ENCODE results near the gene NAA60. TPM values are rescaled to one million over a fixed set of nuclear protein-coding genes. Genes with fewer than 3 reads are reported as not detected.

NAA60 gene
- total RNA-seq, 2 experiments from 2014 or later: 50.2 to 50.6 TPM

- Mint-ChIP-seq H3K4me3 (no peak overlapping the region), H3K4me1 (peaks cover 38% of the 10 kb centered on the region), H3K27me3 (no peaks in the 10 kb centered on the region), H3K27ac (peak overlapping the region; percentile 9), H3K9me3 (ENCODE audit: low read depth) (no peaks in the 10 kb centered on the region), H3K36me3 (peaks cover 19% of the 10 kb centered on the region)
- ATAC-seq: no peak
- no peak for DNase-seq
- CTCF ChIA-PET: no interaction called here
These were observed 11.2 kb downstream of the NAA60 start for GRCh38 chr16:3454631-3455147.

DNA sequence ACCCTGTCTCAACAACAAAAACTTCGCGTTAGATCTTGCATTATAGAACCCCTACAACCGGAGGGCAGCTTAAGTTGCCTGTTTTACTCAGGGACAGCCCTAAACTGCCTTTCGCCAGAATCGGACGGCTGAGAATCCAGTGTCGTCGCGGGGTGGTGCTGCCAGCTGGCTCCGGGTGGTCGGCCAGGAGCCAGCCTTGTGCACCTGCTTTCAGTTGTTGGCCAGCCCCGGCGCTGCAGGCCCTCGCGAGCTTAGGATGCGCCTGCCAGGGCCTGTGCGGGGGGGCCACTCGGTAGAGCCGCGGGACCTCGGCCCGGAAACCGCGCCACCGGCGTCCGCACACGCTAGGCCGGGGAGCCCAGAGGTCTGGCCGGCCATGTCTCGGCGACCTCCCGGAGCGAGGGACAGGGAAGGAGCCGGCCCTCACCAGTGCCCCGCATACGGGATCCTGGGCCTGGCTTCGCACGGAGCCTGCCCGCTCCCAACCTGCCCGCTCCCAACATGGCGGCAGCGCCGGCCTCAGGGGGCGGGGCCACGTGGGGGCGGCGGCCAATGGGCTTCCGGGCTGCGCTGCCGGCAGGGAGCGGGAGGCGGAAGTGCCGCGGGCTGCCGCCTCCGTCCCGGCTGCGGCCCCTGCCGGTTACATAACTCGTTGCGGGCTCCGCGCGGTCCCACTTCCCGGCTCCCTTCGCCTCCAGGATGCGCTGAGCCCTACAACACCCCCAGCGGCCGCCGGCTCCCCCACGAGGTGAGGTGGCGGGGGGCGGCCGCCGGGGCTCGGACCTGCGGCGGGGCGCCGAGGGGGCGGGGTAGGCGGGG, 14.2 kb downstream of the NAA60 start:
- Mint-ChIP-seq H3K36me3 (peaks cover 4% of the 10 kb centered on the region), H3K4me1 (peaks cover 49% of the 10 kb centered on the region), H3K9me3 (ENCODE audit: low read depth) (no peaks in the 10 kb centered on the region), H3K4me3 (peak overlapping the region; percentile 79), H3K27me3 (no peaks in the 10 kb centered on the region), H3K27ac (peak overlapping the region; percentile 91)
- CTCF ChIA-PET: interaction anchor here (0.9 to 2.2 kb wide), 3 partner anchors 14 to 328 kb away, joined by 3 to 9 read pairs (median 6); partner anchors contain the start of genes NAA60, ZNF174, ZNF597 and ZSCAN32
- DNase-seq: peak; percentile 91
- ATAC-seq: peak; percentile 91

DNA sequence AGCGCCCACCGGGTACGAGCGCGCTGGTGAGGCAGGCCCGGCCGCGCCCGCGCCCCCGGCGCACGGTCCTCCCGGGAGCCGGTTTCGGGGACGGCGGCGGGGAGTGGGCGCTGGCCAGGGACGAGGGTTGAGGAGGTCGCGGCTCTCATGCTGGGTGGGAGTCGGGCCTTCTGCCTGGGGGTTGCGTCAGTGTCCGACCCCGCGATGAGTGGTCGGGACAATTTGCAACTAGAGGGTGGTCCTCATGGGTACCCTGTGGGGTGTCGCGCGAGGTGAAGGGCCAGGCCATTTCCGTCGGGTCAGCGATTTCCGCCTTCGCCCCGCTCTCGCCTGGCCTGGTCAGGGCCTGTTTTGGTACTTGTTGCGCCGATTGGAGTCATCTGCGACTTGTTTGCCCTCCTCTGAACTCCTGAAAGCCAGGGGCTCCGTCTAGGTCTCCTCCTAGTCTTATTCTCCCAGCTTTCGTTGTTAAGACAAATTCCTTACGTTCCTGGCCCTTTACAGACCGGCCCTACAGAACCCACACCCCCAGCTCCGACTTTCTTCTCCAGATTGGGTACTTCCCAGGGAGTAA, 14.9 kb downstream of the NAA60 start:
- CTCF ChIA-PET: interaction anchor here (1.0 kb wide), 1 partner anchor 42 kb away, joined by 3 read pairs; the partner anchor contains the start of gene CLUAP1
- peak overlapping the region; percentile 91 for H3K27ac Mint-ChIP-seq

DNA sequence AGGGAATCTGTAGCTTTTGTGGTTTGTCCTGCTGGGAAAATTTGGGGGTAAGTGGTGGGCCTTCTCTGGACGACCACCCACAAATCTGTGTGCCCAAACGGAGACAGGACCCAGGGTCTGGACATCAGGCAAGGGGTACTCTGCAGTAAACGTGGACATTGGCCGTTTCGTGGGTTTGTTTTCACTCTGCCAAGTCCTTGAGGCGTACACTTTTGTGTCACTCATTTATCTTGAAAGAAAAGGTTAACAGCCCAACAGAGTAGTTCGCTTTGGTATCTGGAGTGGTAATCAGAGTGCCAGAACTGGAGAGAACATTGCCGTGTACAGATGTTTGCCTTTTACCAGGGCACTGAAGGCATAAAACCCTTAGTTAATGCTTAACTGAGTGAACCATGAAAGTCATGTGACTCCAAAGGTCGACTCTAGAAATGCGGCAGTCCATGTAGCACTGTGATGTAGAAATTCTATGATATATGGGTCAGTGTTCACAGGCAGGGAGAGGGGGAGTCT, 15.4 kb downstream of the NAA60 start:
- peak overlapping the region; percentile 91 for H3K27ac Mint-ChIP-seq
- H3K4me3 Mint-ChIP-seq: peak overlapping the region; percentile 91
- CTCF ChIA-PET: interaction anchor here (1.0 kb wide), 1 partner anchor 42 kb away, joined by 3 read pairs; the partner anchor contains the start of gene CLUAP1
- no peaks in the 10 kb centered on the region for H3K9me3 Mint-ChIP-seq (ENCODE audit: low read depth)
- peak; percentile 7 for ATAC-seq
- peaks cover 6% of the 10 kb centered on the region for H3K36me3 Mint-ChIP-seq
- peaks cover 53% of the 10 kb centered on the region for H3K4me1 Mint-ChIP-seq
- no peaks in the 10 kb centered on the region for H3K27me3 Mint-ChIP-seq
- no peak for DNase-seq

More for the DNA sequence above, 14.9 kb downstream of the NAA60 start:
- no peaks in the 10 kb centered on the region for H3K27me3 Mint-ChIP-seq
- H3K4me1 Mint-ChIP-seq: peaks cover 51% of the 10 kb centered on the region
- H3K36me3 Mint-ChIP-seq: peaks cover 4% of the 10 kb centered on the region
- H3K9me3 Mint-ChIP-seq (ENCODE audit: low read depth): no peaks in the 10 kb centered on the region
- no peak for ATAC-seq
- H3K4me3 Mint-ChIP-seq: peak overlapping the region; percentile 91
- DNase-seq: no peak

DNA sequence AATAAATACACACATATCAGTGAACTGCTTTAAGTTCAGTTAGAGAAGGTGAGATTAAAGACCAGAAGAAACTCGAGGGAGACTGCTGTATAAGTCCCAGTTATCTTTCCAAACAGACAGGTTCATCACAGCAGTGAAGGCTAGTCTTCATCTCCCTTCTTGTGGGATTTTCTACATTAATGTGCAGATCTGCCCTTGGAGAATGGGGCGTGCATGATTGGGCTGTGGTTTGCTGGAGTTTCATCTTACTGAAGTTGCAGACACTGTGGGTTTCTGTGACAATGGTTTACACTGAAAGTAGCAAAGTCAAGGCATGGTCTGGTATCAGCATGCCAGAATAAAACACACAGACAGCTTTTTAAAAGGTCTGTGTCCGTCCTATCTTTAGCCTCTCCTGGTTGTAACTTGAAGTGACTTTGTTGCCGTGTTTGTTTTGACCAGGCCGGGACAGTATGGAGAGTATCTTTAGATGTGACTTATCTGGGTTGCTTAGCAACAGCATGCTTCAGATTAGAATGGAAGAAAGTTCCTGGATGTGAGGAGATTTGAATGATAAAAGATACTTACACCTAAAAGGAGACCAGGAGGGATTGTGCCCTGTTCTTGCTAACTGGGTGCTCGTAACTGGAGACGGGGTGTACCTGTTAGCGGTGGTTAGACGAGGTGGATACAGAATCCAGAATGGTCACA, 16.1 kb downstream of the NAA60 start:
- H3K27me3 Mint-ChIP-seq: no peaks in the 10 kb centered on the region
- peak overlapping the region; percentile 91 for H3K27ac Mint-ChIP-seq
- ATAC-seq: peak; percentile 21
- DNase-seq: peak; percentile 65
- CTCF ChIA-PET: no interaction called here
- peaks cover 59% of the 10 kb centered on the region for H3K4me1 Mint-ChIP-seq
- H3K36me3 Mint-ChIP-seq: peaks cover 8% of the 10 kb centered on the region
- peak overlapping the region; percentile 91 for H3K4me3 Mint-ChIP-seq
- no peaks in the 10 kb centered on the region for H3K9me3 Mint-ChIP-seq (ENCODE audit: low read depth)

DNA sequence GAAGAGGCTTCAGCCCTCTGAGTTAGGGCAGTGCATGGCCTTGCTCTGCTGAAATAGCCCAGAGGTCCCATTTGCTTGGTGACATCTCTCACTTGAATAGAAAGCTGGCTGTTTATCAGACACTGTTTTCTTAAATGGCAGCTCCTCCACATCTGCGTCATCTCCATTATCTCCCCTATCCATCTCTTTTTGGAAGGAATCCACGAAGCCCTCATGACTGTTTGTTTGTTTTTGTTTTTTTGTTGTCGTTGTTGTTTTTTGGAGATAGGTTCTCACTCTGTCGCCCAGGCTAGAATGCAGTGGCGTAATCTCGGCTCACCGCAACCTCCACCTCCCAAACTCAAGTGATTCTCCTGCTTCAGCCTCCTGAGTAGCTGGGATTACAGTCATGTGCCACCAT, 16.6 kb downstream of the NAA60 start:
- peaks cover 56% of the 10 kb centered on the region for H3K4me1 Mint-ChIP-seq
- peak overlapping the region; percentile 91 for H3K27ac Mint-ChIP-seq
- H3K36me3 Mint-ChIP-seq: peaks cover 8% of the 10 kb centered on the region
- no peak overlapping the region for H3K4me3 Mint-ChIP-seq
- ATAC-seq: no peak
- CTCF ChIA-PET: interaction anchor here (0.9 kb wide), 1 partner anchor 284 kb away, joined by 3 read pairs; no protein-coding TSS in a partner anchor
- H3K9me3 Mint-ChIP-seq (ENCODE audit: low read depth): no peaks in the 10 kb centered on the region
- no peaks in the 10 kb centered on the region for H3K27me3 Mint-ChIP-seq
- DNase-seq: no peak

DNA sequence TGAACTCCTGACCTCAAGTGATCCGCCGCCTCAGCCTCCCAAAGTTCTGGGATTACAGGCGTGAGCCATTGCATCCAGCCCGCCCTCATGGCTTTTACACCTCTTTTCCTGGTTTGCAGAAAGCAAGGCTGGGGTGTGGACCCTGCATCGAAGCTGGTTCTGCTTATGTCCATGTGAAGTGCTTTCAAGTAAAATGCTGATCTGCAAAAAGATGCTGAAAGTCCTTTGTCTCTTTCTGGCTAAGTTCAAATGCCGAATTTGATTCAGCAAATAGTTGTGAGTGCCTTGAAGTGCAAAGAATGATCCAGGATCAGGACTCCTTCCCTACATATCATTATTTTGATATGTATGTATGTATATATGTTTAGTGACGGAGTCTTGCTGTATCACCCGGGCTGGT, 17.1 kb downstream of the NAA60 start:
- ATAC-seq (no peak), DNase-seq (no peak)
- Mint-ChIP-seq H3K4me3 (no peak overlapping the region), H3K27me3 (no peaks in the 10 kb centered on the region), H3K27ac (no peak overlapping the region), H3K4me1 (peaks cover 61% of the 10 kb centered on the region), H3K9me3 (ENCODE audit: low read depth) (no peaks in the 10 kb centered on the region), H3K36me3 (peaks cover 10% of the 10 kb centered on the region)
- CTCF ChIA-PET: interaction anchor here (0.9 to 1.0 kb wide), 2 partner anchors 12 to 285 kb away, joined by 3 read pairs; no protein-coding TSS in a partner anchor

DNA sequence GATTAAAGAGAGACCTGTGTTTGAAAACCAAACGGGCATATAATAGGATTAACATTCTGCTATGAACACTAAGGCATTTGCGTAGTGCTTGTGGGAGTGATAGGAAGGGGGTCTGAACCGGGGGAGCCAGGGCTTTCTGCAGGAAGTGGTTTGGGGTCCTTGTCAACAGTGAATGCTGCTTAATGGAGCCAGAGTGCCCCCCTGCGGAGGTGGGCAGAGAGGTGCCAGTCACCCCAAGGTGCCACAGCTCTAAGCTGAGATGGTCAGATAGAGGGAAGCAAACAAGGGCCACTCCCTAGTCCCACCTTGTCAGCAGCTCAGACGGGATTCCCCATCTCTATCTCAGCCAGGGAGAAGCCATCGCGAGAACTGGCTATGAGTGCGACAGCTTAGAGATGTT, 17.7 kb downstream of the NAA60 start:
- CTCF ChIA-PET: interaction anchor here (0.7 to 1.0 kb wide), 2 partner anchors 11 to 279 kb away, joined by 3 to 4 read pairs; no protein-coding TSS in a partner anchor
- Mint-ChIP-seq H3K27ac (peak overlapping the region; percentile 35), H3K4me3 (no peak overlapping the region), H3K4me1 (peaks cover 61% of the 10 kb centered on the region), H3K27me3 (no peaks in the 10 kb centered on the region), H3K9me3 (ENCODE audit: low read depth) (no peaks in the 10 kb centered on the region), H3K36me3 (peaks cover 14% of the 10 kb centered on the region)
- ATAC-seq: no peak
- peak; percentile 63 for DNase-seq

DNA sequence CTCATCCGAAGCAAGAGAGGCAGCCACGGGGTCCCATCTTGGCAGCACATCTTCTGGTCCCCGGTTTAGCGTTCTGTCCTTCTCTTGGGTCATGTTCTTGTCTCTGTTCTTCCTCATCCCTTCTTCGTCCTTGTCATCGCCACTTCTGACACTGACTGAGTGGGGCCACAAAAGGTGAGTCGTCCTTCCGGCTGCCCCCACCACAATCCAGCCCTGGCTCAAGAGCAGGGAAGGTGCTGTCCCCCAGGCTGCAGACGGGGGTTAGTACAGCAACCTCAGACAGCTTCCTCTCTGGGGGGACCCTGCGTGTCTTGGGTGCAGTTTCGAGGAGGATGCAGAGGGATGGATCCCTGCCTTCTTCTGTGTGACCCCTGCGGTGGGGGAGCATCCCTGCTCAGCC, 21.8 kb downstream of the NAA60 start:
- no peak for DNase-seq
- ATAC-seq: no peak
- Mint-ChIP-seq H3K9me3 (ENCODE audit: low read depth) (no peaks in the 10 kb centered on the region), H3K4me1 (peaks cover 51% of the 10 kb centered on the region), H3K36me3 (peaks cover 17% of the 10 kb centered on the region), H3K4me3 (no peak overlapping the region), H3K27ac (no peak overlapping the region), H3K27me3 (no peaks in the 10 kb centered on the region)
- CTCF ChIA-PET: no interaction called here

GRCh38 chr16:3465911-3466584, 22.6 kb downstream of the NAA60 start:
- DNase-seq: no peak
- Mint-ChIP-seq H3K4me1 (peaks cover 48% of the 10 kb centered on the region), H3K27ac (no peak overlapping the region), H3K4me3 (no peak overlapping the region), H3K27me3 (no peaks in the 10 kb centered on the region), H3K9me3 (ENCODE audit: low read depth) (no peaks in the 10 kb centered on the region), H3K36me3 (peaks cover 22% of the 10 kb centered on the region)
- CTCF ChIA-PET: no interaction called here
- no peak for ATAC-seq

DNA sequence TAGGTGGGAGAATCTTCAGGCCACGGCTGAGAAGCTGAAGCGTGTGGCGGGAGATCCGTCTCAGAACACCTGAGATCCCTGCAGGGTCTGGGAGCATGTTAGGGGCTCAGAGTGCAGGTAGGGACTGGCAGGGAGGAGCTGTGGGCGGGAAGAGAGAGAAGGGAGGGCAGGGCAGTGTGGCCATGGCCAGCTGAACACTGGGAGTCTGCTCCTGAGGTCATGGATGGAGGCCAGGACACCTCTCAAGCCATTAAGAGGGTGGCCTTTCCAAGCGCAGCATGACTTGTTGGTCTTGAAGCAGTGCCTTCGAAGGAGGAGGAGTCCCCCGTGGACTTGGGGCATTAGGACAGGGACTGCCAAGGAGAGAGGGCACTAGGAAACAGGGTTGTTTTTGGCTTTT, 23.7 kb downstream of the NAA60 start:
- H3K27ac Mint-ChIP-seq: no peak overlapping the region
- peaks cover 43% of the 10 kb centered on the region for H3K4me1 Mint-ChIP-seq
- CTCF ChIA-PET: no interaction called here
- DNase-seq: no peak
- peaks cover 27% of the 10 kb centered on the region for H3K36me3 Mint-ChIP-seq
- H3K9me3 Mint-ChIP-seq (ENCODE audit: low read depth): no peaks in the 10 kb centered on the region
- H3K27me3 Mint-ChIP-seq: no peaks in the 10 kb centered on the region
- H3K4me3 Mint-ChIP-seq: no peak overlapping the region
- ATAC-seq: no peak

- ATAC-seq (no peak), DNase-seq (no peak)
- CTCF ChIA-PET: interaction anchor here (1.1 kb wide), 1 partner anchor 33 kb away, joined by 4 read pairs; the partner anchor contains the start of gene CLUAP1
- Mint-ChIP-seq H3K36me3 (peaks cover 31% of the 10 kb centered on the region), H3K27ac (no peak overlapping the region), H3K9me3 (ENCODE audit: low read depth) (no peaks in the 10 kb centered on the region), H3K4me3 (no peak overlapping the region), H3K4me1 (peaks cover 46% of the 10 kb centered on the region), H3K27me3 (no peaks in the 10 kb centered on the region)
These were observed 24.4 kb downstream of the NAA60 start for GRCh38 chr16:3467921-3468320.

All from activated CD8-positive, alpha-beta memory T cell treated with anti-CD3 and anti-CD28 coated beads, Interleukin-2, amount 10 ng/mL, durations not matched to agents 7 days and 5 days (primary cell).